Measurements from ENCODE around the gene NAA20. TPM values are rescaled to one million over a fixed set of nuclear protein-coding genes. Genes with fewer than 3 reads are reported as not detected.

NAA20 gene
- total RNA-seq, 3 donors from 2014 or later: 32.6 to 47.2 (median 44.5) TPM

GRCh38 chr20:19969507-19970255 lies 47.5 kb upstream of the NAA20 start:
- Histone ChIP-seq H3K36me3 (no peaks in the 10 kb centered on the region), H3K9me3 (no peaks in the 10 kb centered on the region), H3K4me1 (peaks cover 2 to 22% of the 10 kb centered on the region in 2 donors), H3K27ac (peak overlapping the region in 1 of 2 donors; percentile 52), H3K27me3 (no peaks in the 10 kb centered on the region), H3K4me3 (no peak overlapping the region)
- intact Hi-C loops (cut with DNase I; ENCODE audit: low total_unique reads): loop anchor here (10.0 kb wide), 1 partner anchor 85 kb away; no protein-coding TSS in a partner anchor
- TF ChIP-seq CTCF (IDR thresholded peaks at IDR 0.05) (no peak), POLR2A (IDR thresholded peaks at IDR 0.05) (no peak), POLR2AphosphoS5 (IDR thresholded peaks at IDR 0.05) (no peak)
- no peak for DNase-seq (ENCODE audit: low spot score in 2 of 2)

GRCh38 chr20:19970256-19970765 lies 46.9 kb upstream of the NAA20 start:
- H3K4me1 ChIP-seq: peaks cover 2 to 22% of the 10 kb centered on the region in 2 donors
- TF ChIP-seq POLR2AphosphoS5 (IDR thresholded peaks at IDR 0.05) (no peak), POLR2A (IDR thresholded peaks at IDR 0.05) (no peak), CTCF (IDR thresholded peaks at IDR 0.05) (no peak)
- intact Hi-C loops (cut with DNase I; ENCODE audit: low total_unique reads): loop anchor here (10.0 kb wide), 1 partner anchor 86 kb away; no protein-coding TSS in a partner anchor
- H3K9me3 ChIP-seq: no peaks in the 10 kb centered on the region
- H3K27ac ChIP-seq: peak overlapping the region; percentile 35 to 52
- no peak overlapping the region for H3K4me3 ChIP-seq
- no peak for DNase-seq (ENCODE audit: low spot score in 2 of 2)
- H3K36me3 ChIP-seq: no peaks in the 10 kb centered on the region
- H3K27me3 ChIP-seq: no peaks in the 10 kb centered on the region

GRCh38 chr20:19971116-19971515 lies 46.0 kb upstream of the NAA20 start:
- TF ChIP-seq CTCF (IDR thresholded peaks at IDR 0.05) (no peak), POLR2A (IDR thresholded peaks at IDR 0.05) (no peak), POLR2AphosphoS5 (IDR thresholded peaks at IDR 0.05) (no peak)
- H3K27me3 ChIP-seq: no peaks in the 10 kb centered on the region
- intact Hi-C loops (cut with DNase I; ENCODE audit: low total_unique reads): loop anchor here (10.0 kb wide), 1 partner anchor 86 kb away; no protein-coding TSS in a partner anchor
- peaks cover 2 to 22% of the 10 kb centered on the region in 2 donors for H3K4me1 ChIP-seq
- H3K9me3 ChIP-seq: no peaks in the 10 kb centered on the region
- DNase-seq (ENCODE audit: low spot score in 2 of 2): no peak
- peak overlapping the region; percentile 35 to 52 for H3K27ac ChIP-seq
- no peaks in the 10 kb centered on the region for H3K36me3 ChIP-seq
- no peak overlapping the region for H3K4me3 ChIP-seq

GRCh38 chr20:19973961-19974629 lies 43.1 kb upstream of the NAA20 start:
- H3K9me3 ChIP-seq: no peaks in the 10 kb centered on the region
- H3K4me1 ChIP-seq: peaks cover 2 to 31% of the 10 kb centered on the region in 2 donors
- peak overlapping the region; percentile 57 to 74 (median 64) for H3K4me3 ChIP-seq
- H3K27ac ChIP-seq: peak overlapping the region; percentile 91 to 94
- peak in 1 of 2 donors; percentile 83 for DNase-seq (ENCODE audit: low spot score in 2 of 2)
- TF ChIP-seq POLR2A (IDR thresholded peaks at IDR 0.05): no peak
- peak; percentile 50 to 92 (median 61) for TF ChIP-seq POLR2AphosphoS5 (IDR thresholded peaks at IDR 0.05)
- no peak for TF ChIP-seq CTCF (IDR thresholded peaks at IDR 0.05)
- intact Hi-C loops (cut with DNase I; ENCODE audit: low total_unique reads): loop anchor here (10.0 kb wide), 1 partner anchor 89 kb away; no protein-coding TSS in a partner anchor
- H3K36me3 ChIP-seq: no peaks in the 10 kb centered on the region
- no peaks in the 10 kb centered on the region for H3K27me3 ChIP-seq

Data from breast epithelium (tissue), 4 donors.